Gastroesophageal sphincter (tissue), 3 donors: ENCODE data around the gene CD83.

Experiments used
- CTCF ChIP-seq, 4 experiments: fragments of 200-600 bp in 2 of 4; fragments of 450-650 bp in 2 of 4; sonication (generic) in 1 of 4; IDR thresholded peaks; one replicate each; pipeline ENCODE4 v1.5.1; 2017 to 2019; ENCODE audit warnings: antibody characterized with exemption in 4 of 4, mild to moderate bottlenecking in 2 of 4, moderate library complexity in 2 of 4
- POLR2A ChIP-seq, 2 donors: fragments of 450-650 bp; IDR thresholded peaks; one replicate each; pipeline ENCODE4 v1.6.1; 2017; ENCODE audit warnings: antibody characterized with exemption in 2 of 2, mild to moderate bottlenecking in 2 of 2, moderate library complexity in 1 of 2
- POLR2AphosphoS5 ChIP-seq: sonication (generic); formaldehyde crosslinking; IDR thresholded peaks from one replicate; pipeline ENCODE4 v1.6.1; 2017; ENCODE audit warnings: antibody characterized with exemption

- TF ChIP-seq CTCF (IDR thresholded peaks at IDR 0.05) (no peak), POLR2A (IDR thresholded peaks at IDR 0.05) (no peak), POLR2AphosphoS5 (no peak)
Observed at GRCh38 chr6:14151773-14152172, 34.2 kb downstream of the CD83 start.
